Pons (tissue), 1 donor: ENCODE results near the gene GLTP.

Experiments
- DNase-seq: peaks from one replicate; pipeline ENCODE4 v3.0.0-alpha.2; 2016; ENCODE audit warnings: low spot score

GLTP gene

GRCh38 chr12:109842021-109842420, 38.3 kb downstream of the GLTP start:
- DNase-seq = no peak

DNA sequence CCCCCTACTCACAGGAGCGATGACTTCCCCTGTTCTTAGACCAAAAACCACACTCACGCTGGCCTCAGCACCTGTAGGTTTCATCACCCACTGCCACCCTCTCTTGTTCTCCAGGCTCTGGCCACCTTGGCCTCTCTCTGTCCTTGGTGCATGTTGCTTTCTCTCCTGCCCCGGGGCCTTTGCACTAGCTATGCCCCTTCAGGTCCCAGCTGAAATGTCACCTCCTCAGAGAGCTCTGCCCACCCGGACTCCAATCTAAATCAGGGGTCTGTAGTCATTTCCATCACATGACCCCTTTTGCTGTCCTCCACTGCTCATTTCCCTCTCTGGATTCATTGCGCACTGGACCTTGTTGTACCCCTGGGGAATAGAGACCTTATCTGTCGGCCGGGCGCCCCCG, 39.0 kb downstream of the GLTP start:
- DNase-seq = no peak

DNA sequence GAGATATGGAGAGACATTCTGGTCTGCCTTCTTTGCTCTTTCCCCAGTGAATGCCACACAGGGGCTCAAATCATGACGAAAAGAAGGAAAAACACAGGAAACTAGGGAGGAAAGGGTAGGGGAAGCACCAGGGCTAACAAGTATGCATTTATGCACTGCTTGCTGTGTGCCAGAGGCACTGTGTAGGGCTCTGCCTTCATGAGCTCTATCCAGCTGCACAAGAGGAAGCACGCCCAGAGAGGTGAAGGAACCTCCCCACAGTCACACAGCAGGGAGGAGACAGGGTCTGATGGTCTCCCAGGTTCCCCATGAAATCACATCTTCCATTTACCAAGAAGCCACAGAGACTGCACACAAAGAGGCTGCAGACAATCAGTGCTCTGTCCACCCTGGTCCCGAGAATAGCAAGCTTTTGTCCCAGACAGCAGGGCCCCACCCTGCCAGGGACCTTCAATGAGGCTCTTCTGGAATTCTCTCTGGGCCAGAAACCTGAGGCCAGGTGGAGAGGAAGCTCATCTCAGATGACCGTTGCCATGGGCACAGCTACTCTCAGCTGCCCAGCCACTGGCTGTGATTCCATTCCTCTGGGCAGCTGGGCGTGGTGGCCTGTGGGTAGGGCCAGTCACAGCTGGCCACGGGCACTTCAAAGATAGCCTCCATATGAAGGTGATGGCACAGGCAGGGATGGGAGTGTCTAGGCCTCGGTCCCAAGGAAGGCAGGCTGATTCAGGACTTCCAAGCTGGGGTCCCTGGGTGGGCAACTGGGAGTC, 39.9 kb downstream of the GLTP start:
- peak; percentile 85 for DNase-seq

DNA sequence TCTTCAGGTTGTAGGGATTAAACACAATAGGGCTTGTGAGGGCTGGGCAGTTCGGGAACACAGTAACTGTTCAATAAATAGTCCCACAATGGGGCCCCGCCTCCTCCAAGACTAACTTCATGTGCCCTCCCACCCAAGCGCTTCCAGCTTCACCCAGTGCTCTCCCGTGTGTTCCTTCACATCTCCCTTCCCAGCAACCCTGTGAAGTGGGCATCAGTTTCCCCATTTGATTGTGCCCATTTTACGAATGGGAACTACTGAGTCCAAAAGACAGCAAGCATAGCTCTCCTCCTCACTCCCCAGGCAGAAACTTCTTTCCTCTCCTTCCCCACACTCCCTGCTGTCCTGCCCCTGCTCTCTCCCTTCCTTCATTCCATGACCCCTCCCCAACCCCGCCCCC, 40.9 kb downstream of the GLTP start:
- no peak for DNase-seq

GRCh38 chr12:109836916-109837315, 43.4 kb downstream of the GLTP start:
- DNase-seq = no peak

- no peak for DNase-seq
Observed at GRCh38 chr12:109835827-109836226, 44.5 kb downstream of the GLTP start.

- DNase-seq = no peak
Observed at GRCh38 chr12:109833307-109834189, 46.8 kb downstream of the GLTP start, which contains the start of gene TRPV4. Gene TRPV4, minus strand, starts transcription at chr12:109833398. Its CDS starts 18,602 bp downstream, at chr12:109814796.

DNA sequence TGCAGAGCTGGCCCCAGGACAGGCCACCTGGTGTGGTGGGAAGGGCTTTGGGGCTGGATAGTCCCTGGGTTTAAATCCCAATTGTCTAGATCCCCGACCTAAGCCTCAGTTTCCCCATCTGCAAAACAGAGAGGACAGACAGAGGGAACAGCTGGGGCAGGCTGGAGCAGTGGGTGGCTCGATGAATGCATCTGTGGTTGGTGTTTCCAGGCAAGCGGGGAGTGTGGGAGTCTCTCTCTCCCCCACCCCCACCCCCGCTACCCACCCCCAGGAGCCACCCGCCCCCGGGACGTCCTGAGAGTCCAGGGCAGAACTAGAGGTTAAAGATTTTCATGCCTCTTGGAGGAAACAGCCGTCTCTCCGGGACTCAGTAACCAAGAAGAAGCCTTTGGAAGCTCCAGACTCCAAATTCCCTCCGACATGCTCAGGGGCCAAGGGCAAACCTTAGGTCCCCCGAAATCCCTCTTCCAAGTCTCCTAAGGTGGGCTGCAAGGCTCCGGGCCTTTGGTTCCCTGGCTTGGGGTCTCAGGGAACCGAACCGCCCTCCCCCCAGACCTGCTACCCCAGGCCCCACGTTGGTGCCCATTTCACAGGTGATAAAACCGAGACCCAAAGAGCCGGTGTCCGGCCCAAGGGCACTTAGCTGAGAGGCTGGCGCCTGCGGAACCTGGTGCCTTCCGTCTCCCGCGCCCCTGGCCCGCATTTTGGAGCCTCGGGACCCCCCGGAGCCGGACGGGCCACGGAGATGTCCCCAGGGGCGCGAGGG, 47.6 kb downstream of the GLTP start:
- no peak for DNase-seq

- no peak for DNase-seq
Observed at GRCh38 chr12:109831929-109832328, 48.4 kb downstream of the GLTP start.

- no peak for DNase-seq
Observed at GRCh38 chr12:109831365-109831764, 49.0 kb downstream of the GLTP start.

DNA sequence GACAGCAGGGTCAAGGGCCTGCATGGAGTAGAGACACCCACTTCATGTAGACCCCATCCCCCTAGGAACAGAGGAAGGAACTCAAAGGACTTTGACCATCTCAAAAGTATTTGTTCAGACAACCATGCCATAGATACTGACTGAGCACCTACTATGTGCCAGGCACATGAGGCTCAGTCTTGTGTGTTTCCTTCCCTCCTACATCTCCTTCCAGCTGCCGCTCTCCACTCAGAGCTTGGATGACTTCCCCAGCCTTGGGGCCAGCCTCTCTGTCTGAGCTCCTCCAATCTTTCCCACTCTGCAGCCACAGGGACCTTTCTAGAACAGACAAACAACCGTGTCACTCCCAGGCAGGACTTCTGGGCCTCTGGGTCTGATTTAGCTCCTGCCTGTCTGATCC, 49.6 kb downstream of the GLTP start:
- no peak for DNase-seq

GRCh38 chr12:109830267-109830666, 50.1 kb downstream of the GLTP start:
- no peak for DNase-seq

- DNase-seq = no peak
Observed at GRCh38 chr12:109829667-109830066, 50.7 kb downstream of the GLTP start.

DNA sequence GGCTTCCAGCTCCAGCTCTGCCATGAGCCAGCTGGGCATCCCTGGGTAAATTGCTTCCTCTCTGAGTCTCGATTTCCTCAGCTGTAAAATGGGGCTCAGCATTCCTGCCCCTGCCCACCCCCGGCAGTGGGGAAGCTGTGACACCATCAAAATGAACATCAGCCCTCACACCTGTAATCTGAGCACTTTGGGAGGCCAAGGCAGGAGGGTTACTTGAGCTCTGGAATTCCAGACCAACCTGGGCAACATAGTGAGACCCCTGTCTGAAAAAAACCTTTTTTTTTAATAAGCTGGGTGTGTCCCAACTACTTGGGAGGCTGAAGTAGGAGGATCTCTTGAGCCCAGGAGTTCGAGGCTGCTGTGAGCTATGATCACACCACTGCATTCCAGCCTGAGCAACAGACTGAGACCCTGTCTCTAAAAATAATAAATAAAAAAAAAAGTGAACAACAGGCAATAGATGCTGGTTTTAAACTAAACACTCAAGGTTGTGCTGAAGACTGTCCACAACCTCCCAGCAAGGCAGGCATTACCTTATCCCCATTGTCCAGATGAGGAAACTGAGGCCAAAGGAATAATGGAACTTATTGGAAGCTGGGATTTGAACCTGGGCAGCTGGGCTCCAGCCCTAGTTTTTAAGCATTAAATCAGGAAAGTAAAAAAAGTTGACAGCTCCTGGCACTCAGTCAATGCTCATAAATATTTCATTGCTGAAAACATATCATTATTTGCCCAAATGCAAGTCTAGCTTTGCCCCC, 51.4 kb downstream of the GLTP start:
- DNase-seq = no peak

GRCh38 chr12:109827566-109828550, 52.5 kb downstream of the GLTP start:
- DNase-seq = peak; percentile 69

DNA sequence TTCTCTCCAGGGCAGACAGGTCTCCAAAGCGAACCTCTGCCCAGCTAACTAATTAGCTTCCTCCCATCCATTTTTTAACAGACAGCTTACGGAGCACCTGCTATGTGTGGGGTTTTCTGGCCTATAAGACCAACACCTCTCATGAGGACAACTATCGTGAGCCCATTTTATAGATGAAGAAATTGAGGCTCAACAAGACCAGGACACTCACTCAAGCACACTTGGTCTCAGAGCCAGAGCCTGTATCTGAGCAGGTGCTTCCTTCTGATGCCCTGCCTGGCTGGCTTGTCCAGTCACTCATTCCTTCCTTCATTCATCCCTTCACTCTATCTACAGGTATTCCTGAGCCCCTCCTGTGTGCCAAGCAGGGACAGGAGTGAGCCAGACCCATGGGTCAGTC, 53.3 kb downstream of the GLTP start:
- no peak for DNase-seq

DNA sequence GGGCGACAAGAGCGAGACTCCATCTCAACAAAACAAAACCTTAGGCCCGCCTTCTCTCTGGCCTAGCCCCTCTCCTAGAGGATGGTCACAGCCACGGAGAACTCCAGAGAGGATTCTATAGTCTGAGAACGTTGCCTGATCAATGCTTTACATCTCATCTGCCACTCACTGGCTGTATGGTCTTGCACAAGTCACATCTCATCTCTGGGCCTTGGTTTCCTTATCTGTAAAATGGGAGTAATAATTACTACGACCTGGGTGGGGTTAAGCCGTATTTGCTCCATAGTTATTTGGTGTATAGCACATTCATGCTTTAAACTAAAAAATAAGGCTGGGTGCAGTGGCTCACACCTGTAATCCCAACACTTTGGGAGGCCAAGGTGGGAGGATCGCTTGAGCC, 55.6 kb downstream of the GLTP start:
- no peak for DNase-seq

DNA sequence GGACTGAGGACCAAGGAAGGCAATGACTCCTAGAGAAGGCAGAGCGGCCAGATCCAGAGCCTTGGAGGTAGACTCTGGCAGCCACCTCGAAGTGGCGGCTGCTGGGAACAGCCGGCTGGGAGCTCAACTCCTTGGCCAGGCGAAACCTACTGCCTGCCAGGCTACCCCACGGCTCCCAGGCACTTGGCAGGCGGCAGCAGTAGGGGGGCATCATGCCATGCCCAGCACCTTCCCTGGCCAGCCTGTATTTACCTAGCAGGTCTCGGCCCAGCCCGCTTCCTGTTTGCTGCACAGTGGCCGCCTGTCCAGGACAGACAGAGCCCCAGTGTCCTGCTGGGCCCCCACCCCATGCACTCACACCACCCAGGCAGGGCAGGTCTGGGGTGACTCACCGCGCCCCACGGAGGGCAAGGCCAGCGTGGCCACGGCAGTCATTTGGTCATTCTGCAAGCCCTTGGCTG, 57.4 kb downstream of the GLTP start:
- DNase-seq = no peak

DNA sequence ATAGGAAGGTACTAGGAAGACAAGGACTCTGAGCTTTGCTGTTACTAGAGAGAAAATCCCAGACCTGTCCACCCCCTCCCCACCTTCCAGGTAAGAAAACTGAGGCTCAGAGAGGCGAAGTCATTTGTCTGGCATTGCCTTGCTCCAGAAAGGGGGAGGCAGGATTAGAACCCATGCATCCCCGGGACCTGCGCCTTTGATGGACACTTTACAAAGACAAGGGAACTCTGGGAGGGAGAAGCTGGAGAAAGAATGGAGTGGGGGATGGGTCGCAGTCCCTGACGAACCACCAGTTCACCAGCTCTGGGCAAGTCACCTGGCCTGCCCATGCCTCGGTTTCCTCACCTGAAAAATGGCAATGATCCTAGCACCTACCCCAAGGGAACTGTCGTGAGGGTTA, 57.9 kb downstream of the GLTP start:
- no peak for DNase-seq

DNA sequence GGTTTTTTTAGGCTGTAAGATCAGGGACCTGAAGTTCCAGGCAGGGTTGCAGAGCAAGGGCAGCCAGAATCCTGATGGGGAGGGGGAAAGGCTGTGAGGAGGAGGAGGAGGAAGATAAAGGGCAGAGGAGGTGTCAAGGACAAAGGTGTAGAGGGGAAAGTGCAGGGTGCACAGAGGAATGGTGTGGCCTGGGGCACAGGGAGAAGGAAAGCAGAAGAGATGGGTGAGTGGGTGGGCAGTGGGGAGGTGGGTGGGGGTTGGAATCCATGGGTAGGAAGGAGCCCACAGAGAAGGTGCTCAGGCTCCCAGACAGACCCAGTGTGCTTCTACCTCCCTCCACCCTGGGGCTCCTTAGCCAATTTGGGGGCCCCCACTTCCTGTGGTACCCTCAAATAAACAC, 58.4 kb downstream of the GLTP start:
- no peak for DNase-seq
